HCT116 (cell line): ENCODE data around the gene KCTD18. TPM values are rescaled to one million over a fixed set of nuclear protein-coding genes. Genes with fewer than 3 reads are reported as not detected.

Experiments used
- ATAC-seq: fragments of 200-7000 bp; cut with Tn5 transposase; 2 replicates; pipeline ENCODE4 v1.9.1; 2020; ENCODE audit warnings: mild to moderate bottlenecking, moderate library complexity
- BruUV-seq: library from RNA; stranded (reverse); fragments of 400-500 nt; replicated peaks from 2 replicates; lab custom pipeline; 2021; lab: Mats Ljungman, UMichigan
- CTCF ChIA-PET: fragments of 300-600 bp; sonication (Branson Sonifier 250); formaldehyde crosslinking; loops from one replicate; lab custom pipeline; 2021; ENCODE audit warnings: antibody characterized with exemption; lab: Charles Lee
- POLR2A ChIA-PET: fragments of 300-600, 350-600 bp; sonication (Branson Sonifier 250); formaldehyde crosslinking; loops from one replicate; lab custom pipeline; 2021; ENCODE audit warnings: antibody characterized with exemption; lab: Charles Lee
- RAD21 ChIA-PET, 2 experiments: fragments of 300-600 bp; sonication (Branson Sonifier 250); formaldehyde crosslinking; loops; one replicate each; lab custom pipeline; 2023; ENCODE audit warnings: low total read pairs in 2 of 2; ENCODE audit not compliant: uncharacterized antibody in 2 of 2, unreplicated experiment in 2 of 2, low non-redundant PET in 1 of 2; lab: Charles Lee
- DNase-seq: peaks from one replicate; pipeline ENCODE4 v3.0.0-alpha.2; 2010; ENCODE audit warnings: low read depth, low spot score
- H2AFZ ChIP-seq: fragments of 200-600 bp; shearing (Covaris generic), sonication (generic); 2 replicates; pipeline ENCODE4 v1.6.1; 2017; ENCODE audit warnings: low read depth, mixed run types, mixed read lengths, antibody characterized with exemption, low read length; ENCODE audit not compliant: poor library complexity, severe bottlenecking
- H3K27ac ChIP-seq: 2 replicates; pipeline ENCODE4 v1.5.1; 2012; ENCODE audit warnings: low read depth, low read length
- H3K27me3 ChIP-seq: fragments of 200-600 bp; sonication (generic); 2 replicates; pipeline ENCODE4 v1.6.1; 2016; ENCODE audit warnings: mixed run types, low read length, mixed read lengths; ENCODE audit not compliant: insufficient read depth
- H3K36me3 ChIP-seq, 2 experiments: fragments of 200-500 bp in 1 of 2; fragments of 200-600 bp in 1 of 2; sonication (Bioruptor generic) in 1 of 2; sonication (generic) in 1 of 2; 2 replicates each; pipeline versions ENCODE4 v1.5.1 to v1.6.1; 2014 to 2016; ENCODE audit warnings: low read length in 2 of 2, inconsistent platforms in 1 of 2, mixed read lengths in 1 of 2, mixed run types in 1 of 2; ENCODE audit not compliant: insufficient read depth in 2 of 2, control insufficient read depth in 1 of 2
- H3K4me1 ChIP-seq, 2 experiments: fragments of 200-600 bp in 1 of 2; sonication (generic) in 1 of 2; 2 replicates each; pipeline versions ENCODE4 v1.5.1 to v1.6.1; 2012 to 2017; ENCODE audit warnings: low read length in 2 of 2, inconsistent platforms in 1 of 2, mild to moderate bottlenecking in 1 of 2, mixed read lengths in 1 of 2, mixed run types in 1 of 2, moderate library complexity in 1 of 2; ENCODE audit not compliant: insufficient read depth in 2 of 2, control insufficient read depth in 1 of 2
- H3K4me2 ChIP-seq: fragments of 200-600 bp; sonication (generic); 2 replicates; pipeline ENCODE4 v1.6.1; 2017; ENCODE audit warnings: mixed run types, low read length, mixed read lengths
- H3K4me3 ChIP-seq, 2 experiments: fragments of 200-600 bp in 1 of 2; sonication (generic) in 1 of 2; replicated peaks in 1 of 2; 2 replicates each; pipeline ENCODE4 v1.5.1; 2011 to 2016; ENCODE audit warnings: low read length in 2 of 2, control low read depth in 1 of 2, low read depth in 1 of 2, mild to moderate bottlenecking in 1 of 2, mixed read lengths in 1 of 2, mixed run types in 1 of 2
- H3K79me2 ChIP-seq: fragments of 200-600 bp; sonication (generic); 2 replicates; pipeline ENCODE4 v1.6.1; 2017; ENCODE audit warnings: mild to moderate bottlenecking, mixed run types, low read length, moderate library complexity, mixed read lengths; ENCODE audit not compliant: insufficient read depth
- H3K9ac ChIP-seq: fragments of 200-600 bp; sonication (generic); 2 replicates; pipeline ENCODE4 v1.6.1; 2016; ENCODE audit warnings: low read length, mixed read lengths
- H3K9me2 ChIP-seq: fragments of 200-600 bp; sonication (generic), shearing (Covaris generic); 2 replicates; pipeline ENCODE4 v1.6.1; 2017; ENCODE audit warnings: mixed run types, mild to moderate bottlenecking, moderate library complexity; ENCODE audit not compliant: insufficient read depth
- H3K9me3 ChIP-seq, 2 experiments: fragments of 200-500 bp in 1 of 2; fragments of 200-600 bp in 1 of 2; sonication (Bioruptor generic) in 1 of 2; sonication (generic) in 1 of 2; 2 replicates each; pipeline ENCODE4 v1.6.1; 2014 to 2017; ENCODE audit warnings: low read length in 2 of 2, mixed read lengths in 2 of 2, inconsistent platforms in 1 of 2, low read depth in 1 of 2, mild to moderate bottlenecking in 1 of 2, mixed run types in 1 of 2, moderate library complexity in 1 of 2; ENCODE audit not compliant: control insufficient read depth in 1 of 2, insufficient read depth in 1 of 2
- H4K20me1 ChIP-seq: fragments of 200-600 bp; sonication (generic), shearing (Covaris generic); 2 replicates; pipeline ENCODE4 v1.6.1; 2017; ENCODE audit warnings: mixed run types, mild to moderate bottlenecking, moderate library complexity; ENCODE audit not compliant: insufficient read depth
- CBX3 ChIP-seq: IDR thresholded peaks from 2 replicates; pipeline ENCODE4 v1.6.1; 2012; ENCODE audit warnings: low read depth
- CEBPB ChIP-seq: IDR thresholded peaks from 2 replicates; pipeline ENCODE4 v1.6.1; 2012; ENCODE audit warnings: low read depth
- EGR1 ChIP-seq: IDR thresholded peaks from 2 replicates; pipeline ENCODE4 v1.6.1; 2012; ENCODE audit warnings: low read depth
- ELF1 ChIP-seq: IDR thresholded peaks from 2 replicates; pipeline ENCODE4 v1.6.1; 2012; ENCODE audit warnings: low read depth, borderline replicate concordance
- EZH2 ChIP-seq: fragments of 200-600 bp; sonication (generic); IDR thresholded peaks from 2 replicates; pipeline ENCODE4 v1.6.1; 2017; ENCODE audit warnings: antibody characterized with exemption, mixed run types
- JUND ChIP-seq: IDR thresholded peaks from 2 replicates; pipeline ENCODE4 v1.6.1; 2012
- MAX ChIP-seq: IDR thresholded peaks from 2 replicates; pipeline ENCODE4 v1.6.1; 2012
- POLR2A ChIP-seq: IDR thresholded peaks from 2 replicates; pipeline ENCODE4 v1.7.0; 2011; ENCODE audit warnings: borderline replicate concordance; ENCODE audit not compliant: insufficient read depth, insufficient read length; ENCODE audit errors: extremely low read depth
- POLR2AphosphoS5 ChIP-seq: IDR thresholded peaks from 2 replicates; pipeline ENCODE4 v1.6.1; 2011; ENCODE audit warnings: mild to moderate bottlenecking, low read depth, low read length, moderate library complexity
- SP1 ChIP-seq: IDR thresholded peaks from 2 replicates; pipeline ENCODE4 v1.6.1; 2012; ENCODE audit warnings: low read depth
- SRF ChIP-seq: IDR thresholded peaks from 2 replicates; pipeline ENCODE4 v1.6.1; 2012; ENCODE audit warnings: low read depth
- TCF7L2 ChIP-seq: IDR thresholded peaks from 2 replicates; pipeline ENCODE4 v1.7.0; 2011; ENCODE audit warnings: borderline replicate concordance, inconsistent platforms; ENCODE audit not compliant: insufficient read depth, insufficient read length; ENCODE audit errors: extremely low read depth
- YY1 ChIP-seq: IDR thresholded peaks from 2 replicates; pipeline ENCODE4 v1.6.1; 2011; ENCODE audit warnings: low read length, low read depth, moderate library complexity, mild to moderate bottlenecking; ENCODE audit not compliant: insufficient replicate concordance; ENCODE audit errors: extremely low read depth
- ZFX ChIP-seq: fragments of 450-650 bp; IDR thresholded peaks from 2 replicates; pipeline ENCODE4 v1.6.1; 2017
- intact Hi-C: fragments of 100-400 bp; cut with micrococcal nuclease; formaldehyde crosslinking; loops from 2 replicates; pipeline ENCODE4 v1.10.0; 2022
- total RNA-seq: library from RNA; stranded (reverse); gene quantifications from one replicate; pipeline ENCODE4 v1.2.1, GENCODE V29; 2021; ENCODE audit not compliant: unreplicated experiment
- TF ChIP-seq, protein P1 (sequence below): IDR thresholded peaks from 2 replicates; pipeline ENCODE4 v1.6.1; 2011; ENCODE audit warnings: mild to moderate bottlenecking, low read length, moderate library complexity; ENCODE audit not compliant: insufficient replicate concordance; ENCODE audit errors: extremely low read depth
- TF ChIP-seq, protein P2 (sequence below): IDR thresholded peaks from 2 replicates; pipeline ENCODE4 v1.6.1; 2012
- TF ChIP-seq, protein P3 (sequence below), 3 experiments: fragments of 200-600 bp in 1 of 3; sonication (generic) in 1 of 3; IDR thresholded peaks in 2 of 3; conservative IDR thresholded peaks in 1 of 3; 2 replicates each; pipeline ENCODE4 v1.5.1; 2012 to 2017; ENCODE audit warnings: low read depth in 2 of 3, low read length in 2 of 3, antibody characterized with exemption in 1 of 3, borderline replicate concordance in 1 of 3, control low read depth in 1 of 3, mild to moderate bottlenecking in 1 of 3, mixed read lengths in 1 of 3, mixed run types in 1 of 3, moderate library complexity in 1 of 3; ENCODE audit not compliant: insufficient read depth in 1 of 3

The KCTD18 gene
- total RNA-seq, 1 experiment from 2014 or later, result 12.8 TPM

DNA sequence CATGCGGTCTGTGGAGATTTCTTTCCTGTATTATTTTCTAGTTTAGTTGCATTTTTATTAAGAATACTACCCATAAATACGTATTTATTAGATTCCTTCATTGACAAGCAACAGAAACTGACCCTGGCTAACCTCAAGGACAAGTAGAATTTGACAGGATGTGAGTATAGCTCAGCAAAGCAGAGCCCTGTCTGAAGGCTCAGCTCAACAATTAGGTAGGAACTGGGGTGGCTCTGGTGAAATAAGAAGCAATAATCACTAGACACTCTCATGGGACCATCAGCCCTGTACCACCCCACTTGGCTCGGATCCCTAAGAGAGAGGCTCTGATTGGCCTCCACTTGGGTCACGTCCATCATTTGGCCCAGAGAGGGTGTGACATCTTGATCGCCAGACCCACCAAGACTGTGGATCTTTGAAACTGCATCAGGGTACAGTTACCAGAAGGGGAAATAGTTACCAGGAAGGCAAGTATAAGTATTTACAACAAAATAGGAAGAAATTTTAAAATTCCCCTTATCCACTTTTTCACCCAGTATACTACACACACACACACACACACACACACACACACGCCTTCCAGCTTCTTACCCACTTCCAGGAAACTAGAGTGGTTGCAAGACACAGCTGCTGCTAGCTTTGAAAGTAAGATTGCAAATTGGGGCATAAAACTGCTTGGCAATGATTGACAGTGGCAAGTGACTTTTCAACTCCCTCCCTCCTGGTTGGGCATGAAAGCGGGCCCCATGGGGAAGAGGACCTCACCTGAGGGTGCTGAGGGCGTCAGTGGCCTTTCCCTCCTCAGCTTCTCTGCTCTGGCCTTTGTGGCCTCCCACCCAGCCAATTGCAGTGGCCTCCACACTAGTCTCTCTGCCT is 41.8 kb downstream of the KCTD18 start:
- ChIA-PET CTCF (no interaction called here), POLR2A (no interaction called here), RAD21 (no interaction called here)
- TSS peak; percentile 7 for BruUV-seq
- no peak for TF ChIP-seq CBX3
- TF ChIP-seq CEBPB, result no peak
- no peak for TF ChIP-seq MAX
- TF ChIP-seq EZH2, result no peak
- TF ChIP-seq POLR2A, result no peak
- TF ChIP-seq TCF7L2, result no peak
- no peak for TF ChIP-seq POLR2AphosphoS5
- no peak for TF ChIP-seq JUND
- TF ChIP-seq YY1, result no peak
- TF ChIP-seq, protein P1, sequence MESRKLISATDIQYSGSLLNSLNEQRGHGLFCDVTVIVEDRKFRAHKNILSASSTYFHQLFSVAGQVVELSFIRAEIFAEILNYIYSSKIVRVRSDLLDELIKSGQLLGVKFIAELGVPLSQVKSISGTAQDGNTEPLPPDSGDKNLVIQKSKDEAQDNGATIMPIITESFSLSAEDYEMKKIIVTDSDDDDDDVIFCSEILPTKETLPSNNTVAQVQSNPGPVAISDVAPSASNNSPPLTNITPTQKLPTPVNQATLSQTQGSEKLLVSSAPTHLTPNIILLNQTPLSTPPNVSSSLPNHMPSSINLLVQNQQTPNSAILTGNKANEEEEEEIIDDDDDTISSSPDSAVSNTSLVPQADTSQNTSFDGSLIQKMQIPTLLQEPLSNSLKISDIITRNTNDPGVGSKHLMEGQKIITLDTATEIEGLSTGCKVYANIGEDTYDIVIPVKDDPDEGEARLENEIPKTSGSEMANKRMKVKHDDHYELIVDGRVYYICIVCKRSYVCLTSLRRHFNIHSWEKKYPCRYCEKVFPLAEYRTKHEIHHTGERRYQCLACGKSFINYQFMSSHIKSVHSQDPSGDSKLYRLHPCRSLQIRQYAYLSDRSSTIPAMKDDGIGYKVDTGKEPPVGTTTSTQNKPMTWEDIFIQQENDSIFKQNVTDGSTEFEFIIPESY, result no peak
- TF ChIP-seq, protein P2, sequence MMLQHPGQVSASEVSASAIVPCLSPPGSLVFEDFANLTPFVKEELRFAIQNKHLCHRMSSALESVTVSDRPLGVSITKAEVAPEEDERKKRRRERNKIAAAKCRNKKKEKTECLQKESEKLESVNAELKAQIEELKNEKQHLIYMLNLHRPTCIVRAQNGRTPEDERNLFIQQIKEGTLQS, result no peak
- TF ChIP-seq SP1, result no peak
- no peak for TF ChIP-seq ZFX
- TF ChIP-seq ELF1, result no peak
- TF ChIP-seq EGR1, result no peak
- TF ChIP-seq SRF, result no peak
- TF ChIP-seq, protein P3, sequence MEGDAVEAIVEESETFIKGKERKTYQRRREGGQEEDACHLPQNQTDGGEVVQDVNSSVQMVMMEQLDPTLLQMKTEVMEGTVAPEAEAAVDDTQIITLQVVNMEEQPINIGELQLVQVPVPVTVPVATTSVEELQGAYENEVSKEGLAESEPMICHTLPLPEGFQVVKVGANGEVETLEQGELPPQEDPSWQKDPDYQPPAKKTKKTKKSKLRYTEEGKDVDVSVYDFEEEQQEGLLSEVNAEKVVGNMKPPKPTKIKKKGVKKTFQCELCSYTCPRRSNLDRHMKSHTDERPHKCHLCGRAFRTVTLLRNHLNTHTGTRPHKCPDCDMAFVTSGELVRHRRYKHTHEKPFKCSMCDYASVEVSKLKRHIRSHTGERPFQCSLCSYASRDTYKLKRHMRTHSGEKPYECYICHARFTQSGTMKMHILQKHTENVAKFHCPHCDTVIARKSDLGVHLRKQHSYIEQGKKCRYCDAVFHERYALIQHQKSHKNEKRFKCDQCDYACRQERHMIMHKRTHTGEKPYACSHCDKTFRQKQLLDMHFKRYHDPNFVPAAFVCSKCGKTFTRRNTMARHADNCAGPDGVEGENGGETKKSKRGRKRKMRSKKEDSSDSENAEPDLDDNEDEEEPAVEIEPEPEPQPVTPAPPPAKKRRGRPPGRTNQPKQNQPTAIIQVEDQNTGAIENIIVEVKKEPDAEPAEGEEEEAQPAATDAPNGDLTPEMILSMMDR (IDR thresholded peaks at IDR 0.05 in 2 of 3, conservative IDR thresholded peaks at IDR 0.05 in 1 of 3; ENCODE audit: borderline replicate concordance in 1 of 3, insufficient read depth in 1 of 3, low read depth in 2 of 3, low read length in 2 of 3), result no peak
- intact Hi-C loops, result no loop called here
- Histone ChIP-seq H3K27ac (no peak overlapping the region), H3K9ac (no peak overlapping the region), H4K20me1 (no peaks in the 10 kb centered on the region), H3K4me1 (no peaks in the 10 kb centered on the region), H3K4me3 (no peak overlapping the region), H3K27me3 (no peaks in the 10 kb centered on the region), H3K4me2 (no peak overlapping the region), H3K36me3 (peaks cover 7 to 30% of the 10 kb centered on the region in 2 experiments; a peak in 2 of 4 replicates), H3K9me3 (no peaks in the 10 kb centered on the region), H3K79me2 (no peaks in the 10 kb centered on the region), H3K9me2 (no peaks in the 10 kb centered on the region), H2AFZ (no peak overlapping the region)
- ATAC-seq, result no peak
- no peak for DNase-seq
